HG03196 (cell line): ENCODE data around the gene ZDHHC9.

Experiments used
- ATAC-seq: cut with Tn5 transposase; IDR thresholded peaks from one replicate; pipeline ENCODE4 v1.9.1; 2021; ENCODE audit not compliant: unreplicated experiment

Gene ZDHHC9

GRCh38 chrX:129823115-129823514, 20.6 kb downstream of the ZDHHC9 start:
- no peak for ATAC-seq

- ATAC-seq, result no peak
Measured at GRCh38 chrX:129818123-129818522, 25.6 kb downstream of the ZDHHC9 start.

DNA sequence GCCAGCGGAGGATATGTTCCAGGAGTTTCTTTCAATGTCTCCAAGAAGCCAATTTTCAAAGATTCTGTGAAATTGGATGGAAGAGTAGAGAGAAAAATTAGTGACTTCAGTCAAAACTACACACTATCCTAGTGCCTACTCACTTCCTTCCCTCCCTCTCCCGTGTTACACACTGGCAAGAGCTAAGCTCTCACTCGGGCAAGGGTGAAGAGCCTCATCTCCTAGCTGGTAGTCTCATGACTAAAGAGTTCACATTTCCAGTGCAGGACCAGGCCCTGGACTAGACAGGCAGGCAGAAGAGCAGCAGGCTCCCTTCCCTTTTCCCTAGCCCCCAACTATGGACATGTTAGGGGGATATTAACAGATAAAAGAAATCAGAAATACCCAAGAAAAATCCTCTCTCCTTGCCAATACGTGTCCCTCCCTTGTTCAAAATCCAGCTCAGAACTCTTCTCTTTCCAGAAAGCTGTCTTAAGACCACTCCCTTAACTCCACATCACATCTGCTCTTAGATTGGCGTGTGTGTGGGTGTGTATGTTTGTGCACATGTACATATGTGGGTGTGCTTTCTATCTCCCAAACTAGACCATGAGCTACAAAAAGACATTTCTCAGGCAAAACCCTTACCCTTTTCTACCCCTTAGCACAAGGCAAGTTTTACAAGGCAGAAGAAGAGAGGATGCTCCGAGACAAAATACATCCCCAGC, 29.9 kb downstream of the ZDHHC9 start:
- no peak for ATAC-seq

DNA sequence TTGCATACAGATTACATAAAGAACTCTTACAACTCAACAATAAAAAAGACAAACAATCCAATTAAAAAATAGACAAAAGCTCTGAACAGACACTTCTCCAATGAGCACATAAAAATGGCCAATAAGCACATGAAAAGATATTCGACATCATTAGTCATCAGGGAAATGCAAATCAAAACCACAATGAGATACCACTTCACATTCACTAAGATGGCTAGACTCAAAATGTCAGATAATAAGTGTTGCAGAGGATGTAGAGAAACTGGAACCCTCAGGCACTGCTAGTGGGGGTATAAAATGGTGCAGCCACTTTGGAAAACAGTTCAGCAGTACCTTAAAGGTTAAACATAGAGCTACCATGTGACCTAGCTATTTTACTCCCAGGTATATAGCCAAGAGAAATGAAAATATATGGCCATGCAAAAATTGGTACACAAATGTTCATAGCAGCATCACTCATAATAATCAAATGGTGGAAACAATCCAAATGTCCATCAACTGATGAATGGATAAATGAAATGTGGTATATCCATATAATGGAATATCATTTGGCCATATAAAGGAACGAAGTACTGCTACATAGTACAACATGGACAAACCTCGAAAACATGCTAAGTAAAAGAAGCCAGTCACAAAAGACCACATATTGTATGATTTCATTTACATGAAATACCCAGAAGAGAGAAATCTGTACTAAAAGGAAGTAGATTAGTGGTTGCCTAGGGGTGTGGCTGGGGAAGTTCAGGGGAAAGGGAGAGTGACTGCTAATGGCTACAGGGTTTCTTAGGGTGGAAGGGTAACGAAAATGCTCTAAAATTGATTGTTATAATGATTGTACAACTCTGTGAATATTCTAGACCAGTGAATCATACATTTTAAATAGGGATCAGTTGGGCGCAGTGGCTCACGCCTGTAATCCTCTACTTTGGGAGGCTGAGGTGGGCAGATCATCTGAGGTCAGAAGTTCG, 34.6 kb downstream of the ZDHHC9 start:
- ATAC-seq, result no peak

- no peak for ATAC-seq
Measured at GRCh38 chrX:129808158-129808828, 35.4 kb downstream of the ZDHHC9 start.

DNA sequence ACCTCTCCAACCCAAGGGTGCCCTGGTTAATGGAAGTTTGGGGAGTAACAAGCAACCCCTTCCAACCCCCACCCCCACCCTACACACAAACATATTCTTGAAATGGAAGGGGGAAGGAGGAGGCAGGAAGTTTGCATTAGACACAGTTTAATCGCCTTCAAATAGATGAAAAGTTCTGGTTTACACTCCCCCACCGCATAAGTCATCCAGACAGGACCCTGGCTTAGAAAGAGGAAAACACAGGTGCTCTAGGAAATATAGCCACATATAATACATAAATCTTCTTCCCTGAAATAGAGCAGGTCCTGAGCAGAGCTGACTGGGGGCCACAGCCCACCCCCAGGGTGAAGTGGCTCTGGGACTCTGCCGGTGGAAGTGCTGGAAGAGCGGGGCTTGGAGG, 38.9 kb downstream of the ZDHHC9 start:
- no peak for ATAC-seq

DNA sequence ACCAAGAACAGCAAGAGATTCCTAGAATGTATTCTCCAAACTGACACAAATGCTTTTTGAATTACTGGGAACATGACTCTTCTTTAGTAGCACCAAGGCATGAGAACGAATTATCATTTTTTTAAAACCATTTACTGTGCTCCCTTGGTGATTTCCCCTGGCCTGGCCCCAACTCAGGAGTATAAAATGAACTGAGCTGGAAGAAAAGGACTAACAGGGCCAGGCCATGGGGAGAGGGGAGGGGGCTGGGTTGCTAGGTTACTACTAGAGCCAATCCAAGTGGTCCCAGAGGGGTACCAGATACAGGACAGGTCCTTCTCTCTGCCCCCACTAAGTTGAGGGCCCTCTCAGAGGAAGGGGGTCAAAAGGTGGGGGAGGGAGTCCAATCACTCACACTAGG, 40.8 kb downstream of the ZDHHC9 start:
- no peak for ATAC-seq

- ATAC-seq, result no peak
Measured at GRCh38 chrX:129800186-129800585, 43.5 kb downstream of the ZDHHC9 start.

DNA sequence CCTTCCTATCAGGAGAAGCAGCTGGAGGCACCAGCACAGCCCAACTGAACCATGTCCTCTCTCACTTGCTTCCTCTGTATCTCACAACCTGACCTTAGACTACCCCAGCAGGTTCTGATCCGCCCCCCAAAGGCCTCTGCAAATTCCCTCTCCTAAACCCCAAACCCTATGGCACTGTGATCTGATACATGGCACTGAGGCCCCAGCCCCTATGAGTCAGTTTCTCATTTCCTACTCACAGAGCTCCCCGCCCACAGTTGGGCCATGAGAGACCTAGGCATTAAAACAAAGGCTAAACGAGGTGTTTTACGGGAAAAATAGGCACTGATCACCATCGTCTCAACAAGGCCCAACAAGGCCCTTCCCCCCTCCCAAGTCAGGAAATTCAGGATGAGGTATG, 44.8 kb downstream of the ZDHHC9 start:
- no peak for ATAC-seq

DNA sequence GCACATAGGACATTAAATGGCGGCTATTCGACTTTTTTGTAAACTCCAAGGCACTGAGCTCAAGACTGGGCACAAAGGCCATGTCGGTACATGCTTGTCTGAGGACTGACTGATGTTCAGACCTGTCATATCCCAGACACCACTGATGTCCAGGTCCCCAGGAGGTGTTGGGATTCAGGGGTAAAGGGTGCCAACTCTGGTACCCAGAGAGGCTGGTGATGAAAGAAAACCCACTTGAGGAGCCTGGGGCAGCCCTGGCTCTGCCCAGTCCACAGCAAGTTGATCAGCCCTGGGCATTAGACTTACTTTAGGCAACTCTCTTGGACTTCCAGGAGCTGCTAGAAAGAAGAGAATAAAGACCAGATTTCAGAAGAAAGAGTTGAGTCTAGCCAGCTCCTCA, 45.2 kb downstream of the ZDHHC9 start:
- ATAC-seq, result no peak

- ATAC-seq, result no peak
Measured at GRCh38 chrX:129797251-129797906, 46.3 kb downstream of the ZDHHC9 start.

GRCh38 chrX:129795584-129795983, 48.1 kb downstream of the ZDHHC9 start:
- ATAC-seq, result no peak

DNA sequence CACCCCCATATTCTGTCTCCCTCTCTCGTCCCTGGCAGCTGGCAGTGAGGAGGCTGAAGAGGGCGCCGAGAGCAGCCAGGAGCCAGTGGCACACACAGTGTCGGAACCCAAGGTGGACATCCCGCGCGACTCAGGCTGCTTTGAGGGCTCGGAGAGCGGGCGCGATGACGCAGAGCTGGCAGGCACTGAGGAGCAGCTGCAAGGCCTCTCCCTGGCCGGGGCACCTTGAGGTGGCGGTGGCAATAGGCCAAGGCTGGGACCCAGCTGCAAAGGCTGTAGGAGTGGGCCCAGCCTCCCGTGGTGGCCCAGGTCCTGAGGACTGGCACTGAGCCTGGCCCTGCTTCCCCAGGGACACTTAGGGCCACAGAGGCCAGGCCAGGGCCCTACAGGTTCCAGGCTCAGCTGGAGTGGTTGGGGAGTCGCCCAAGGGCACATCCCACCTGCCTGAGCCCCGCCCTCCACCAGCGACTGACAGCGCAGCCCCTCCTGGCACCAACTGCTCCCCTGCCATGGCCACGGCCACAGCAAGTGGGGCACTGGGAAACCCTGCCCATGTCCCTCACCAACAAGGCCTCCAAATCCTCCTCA, 50.0 kb downstream of the ZDHHC9 start:
- ATAC-seq, result no peak

- no peak for ATAC-seq
Measured at GRCh38 chrX:129792586-129793291, 50.9 kb downstream of the ZDHHC9 start.

DNA sequence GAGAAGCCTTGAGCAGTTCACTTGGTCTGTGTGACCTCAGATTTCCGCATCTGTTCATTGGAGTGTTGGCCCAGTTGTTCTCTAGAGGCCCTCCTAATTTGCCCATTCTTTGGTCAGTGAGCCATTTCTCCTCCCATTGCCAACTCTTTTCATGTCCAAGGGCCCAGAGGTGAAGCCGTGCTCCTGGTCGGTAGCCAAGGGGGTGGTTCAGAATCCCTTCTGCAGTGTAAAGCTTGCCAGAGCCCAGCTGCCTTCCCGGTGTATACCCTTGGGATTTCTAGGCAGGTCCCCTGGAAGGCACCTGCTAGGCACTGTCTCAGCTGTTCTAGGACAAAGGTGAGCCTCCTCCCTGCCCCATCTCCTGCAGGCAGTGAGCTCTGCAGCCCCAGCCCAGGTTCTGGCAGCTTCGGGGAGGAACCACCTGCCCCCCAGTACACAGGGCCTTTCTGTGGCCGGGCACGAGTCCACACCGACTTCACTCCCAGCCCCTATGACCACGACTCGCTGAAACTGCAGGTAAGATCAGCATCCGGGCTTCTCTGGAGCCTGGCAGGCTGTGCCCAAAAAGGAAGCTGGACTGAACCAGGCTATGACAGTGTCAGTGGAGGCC, 51.6 kb downstream of the ZDHHC9 start:
- no peak for ATAC-seq

GRCh38 chrX:129791336-129791735, 52.4 kb downstream of the ZDHHC9 start:
- no peak for ATAC-seq

GRCh38 chrX:129790808-129791207, 52.9 kb downstream of the ZDHHC9 start:
- no peak for ATAC-seq

GRCh38 chrX:129790146-129790545, 53.5 kb downstream of the ZDHHC9 start:
- ATAC-seq, result no peak

GRCh38 chrX:129788527-129788926, 55.2 kb downstream of the ZDHHC9 start:
- no peak for ATAC-seq
